SU-DHL-6 (cell line): ENCODE results near the gene SIGLEC12.
"Not testable (repeated sequence)": the region's sequence is repeated elsewhere in the genome, so short reads cannot be mapped to it uniquely, and the experiment has no call there.

Source experiments
- H2AFZ ChIP-seq: fragments of 200-600 bp; sonication (generic); 2 replicates; pipeline ENCODE4 v1.6.1; 2014; ENCODE audit warnings: low read depth, mild to moderate bottlenecking, moderate library complexity, mixed read lengths, antibody characterized with exemption, low read length; ENCODE audit not compliant: severe bottlenecking
- H3F3A ChIP-seq: fragments of 200-600 bp; shearing (Covaris generic); 2 replicates; pipeline ENCODE4 v1.6.0; 2016; ENCODE audit warnings: antibody characterized with exemption, mild to moderate bottlenecking; ENCODE audit not compliant: insufficient read depth
- H3K27ac ChIP-seq: fragments of 200-600 bp; sonication (generic); 2 replicates; pipeline ENCODE4 v1.5.1; 2016; ENCODE audit warnings: low read depth, mild to moderate bottlenecking, low read length, moderate library complexity, mixed read lengths
- H3K27me3 ChIP-seq: fragments of 200-600 bp; sonication (generic), shearing (Covaris generic); 2 replicates; pipeline ENCODE4 v1.6.0; 2014; ENCODE audit warnings: mild to moderate bottlenecking, low read length
- H3K36me3 ChIP-seq: fragments of 200-600 bp; sonication (generic); 2 replicates; pipeline ENCODE4 v1.6.1; 2014; ENCODE audit warnings: mild to moderate bottlenecking, low read length, mixed read lengths
- H3K4me2 ChIP-seq: fragments of 300-600, 200-600 bp; shearing (Covaris generic), sonication (generic); 2 replicates; pipeline ENCODE4 v1.6.0; 2014; ENCODE audit warnings: low read length, low read depth, mild to moderate bottlenecking; ENCODE audit not compliant: poor library complexity, severe bottlenecking
- H3K4me3 ChIP-seq: fragments of 200-600 bp; sonication (generic); 2 replicates; pipeline ENCODE4 v1.5.1; 2014; ENCODE audit warnings: antibody characterized with exemption, low read length, mild to moderate bottlenecking, mixed read lengths; ENCODE audit not compliant: insufficient read depth, poor library complexity, severe bottlenecking
- H3K79me2 ChIP-seq: fragments of 200-600 bp; sonication (generic); 2 replicates; pipeline ENCODE4 v1.6.1; 2014; ENCODE audit warnings: mild to moderate bottlenecking, low read length, moderate library complexity; ENCODE audit not compliant: insufficient read depth
- H3K9ac ChIP-seq: fragments of 200-600 bp; sonication (generic); 2 replicates; pipeline ENCODE4 v1.7.0; 2014; ENCODE audit warnings: mild to moderate bottlenecking, low read length
- H3K9me2 ChIP-seq: fragments of 200-600 bp; sonication (generic); replicated peaks from 2 replicates; pipeline ENCODE4 v1.6.1; 2014; ENCODE audit warnings: low read length; ENCODE audit not compliant: insufficient read depth
- H3K9me3 ChIP-seq: fragments of 200-600 bp; sonication (generic); 2 replicates; pipeline ENCODE4 v1.6.1; 2014; ENCODE audit warnings: low read length, mixed read lengths; ENCODE audit not compliant: insufficient read depth
- H4K20me1 ChIP-seq: fragments of 200-600 bp; sonication (generic); 2 replicates; pipeline ENCODE4 v1.6.1; 2014; ENCODE audit warnings: low read depth, mild to moderate bottlenecking, antibody characterized with exemption, low read length, moderate library complexity, mixed read lengths
- EZH2phosphoT487 ChIP-seq: fragments of 200-600 bp; sonication (generic), shearing (Covaris generic); conservative IDR thresholded peaks from 2 replicates; pipeline ENCODE4 v1.6.1; 2018; ENCODE audit warnings: mild to moderate bottlenecking, antibody characterized with exemption, low read length, moderate library complexity, mixed read lengths
- TF ChIP-seq, protein P1 (sequence below): fragments of 200-600 bp; sonication (generic); IDR thresholded peaks from one replicate; pipeline ENCODE4 v1.5.1; 2017; ENCODE audit warnings: antibody characterized with exemption, mild to moderate bottlenecking, low read length, moderate library complexity; ENCODE audit not compliant: insufficient read depth, poor library complexity, severe bottlenecking

The SIGLEC12 gene

DNA sequence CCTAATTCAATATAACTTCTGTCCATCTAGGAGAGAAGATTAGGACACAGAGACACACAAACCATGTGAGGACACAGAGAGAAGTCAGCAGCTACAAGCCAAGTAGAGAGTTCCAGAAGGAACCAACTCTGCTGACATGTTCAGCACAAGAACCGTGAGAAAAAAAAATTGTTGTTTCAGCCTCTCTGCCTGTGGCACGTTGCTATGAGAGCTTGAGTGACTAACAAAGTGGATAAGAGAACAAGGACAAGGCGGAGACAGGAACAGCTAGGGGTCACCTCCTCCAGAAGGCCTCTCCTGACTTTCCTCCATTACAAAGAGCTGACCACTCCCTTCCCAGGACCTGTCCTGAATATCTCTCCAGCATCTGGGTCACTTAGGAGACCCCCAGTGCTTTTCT is 5.6 kb upstream of the SIGLEC12 start:
- H2AFZ ChIP-seq: no peak overlapping the region
- H4K20me1 ChIP-seq: no peaks in the 10 kb centered on the region
- H3K4me3 ChIP-seq: no peak overlapping the region
- no peaks in the 10 kb centered on the region for H3F3A ChIP-seq
- H3K9me3 ChIP-seq: no peaks in the 10 kb centered on the region
- TF ChIP-seq EZH2phosphoT487: no peak
- no peaks in the 10 kb centered on the region for H3K36me3 ChIP-seq
- H3K27ac ChIP-seq: no peak overlapping the region
- no peaks in the 10 kb centered on the region for H3K9me2 ChIP-seq
- no peak overlapping the region for H3K4me2 ChIP-seq
- H3K79me2 ChIP-seq: no peaks in the 10 kb centered on the region
- H3K27me3 ChIP-seq: no peaks in the 10 kb centered on the region
- no peak overlapping the region for H3K9ac ChIP-seq

DNA sequence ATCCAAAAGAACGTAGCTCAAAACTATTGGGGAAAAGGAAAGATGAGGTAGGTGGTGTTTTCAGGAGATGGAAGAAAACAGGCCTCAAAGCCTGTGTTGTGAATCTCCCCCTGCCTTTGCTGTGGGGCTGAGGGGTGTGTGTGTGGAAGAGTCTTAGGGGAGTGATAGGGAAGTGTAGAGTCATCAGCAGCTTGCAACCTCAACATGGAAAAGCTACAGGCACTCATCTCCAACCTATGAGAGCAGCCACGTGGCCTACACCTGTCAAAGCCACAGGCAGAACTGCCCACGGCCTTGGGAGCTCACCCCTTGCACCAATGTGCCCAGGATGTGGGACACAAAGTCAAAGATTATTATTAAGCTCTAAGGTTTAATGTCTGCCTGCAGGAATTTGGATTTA is 4.3 kb upstream of the SIGLEC12 start:
- H3K9me3 ChIP-seq: no peaks in the 10 kb centered on the region
- H3K79me2 ChIP-seq: no peaks in the 10 kb centered on the region
- no peaks in the 10 kb centered on the region for H3K9me2 ChIP-seq
- no peak overlapping the region for H3K4me3 ChIP-seq
- no peak for TF ChIP-seq EZH2phosphoT487
- TF ChIP-seq, protein P1, sequence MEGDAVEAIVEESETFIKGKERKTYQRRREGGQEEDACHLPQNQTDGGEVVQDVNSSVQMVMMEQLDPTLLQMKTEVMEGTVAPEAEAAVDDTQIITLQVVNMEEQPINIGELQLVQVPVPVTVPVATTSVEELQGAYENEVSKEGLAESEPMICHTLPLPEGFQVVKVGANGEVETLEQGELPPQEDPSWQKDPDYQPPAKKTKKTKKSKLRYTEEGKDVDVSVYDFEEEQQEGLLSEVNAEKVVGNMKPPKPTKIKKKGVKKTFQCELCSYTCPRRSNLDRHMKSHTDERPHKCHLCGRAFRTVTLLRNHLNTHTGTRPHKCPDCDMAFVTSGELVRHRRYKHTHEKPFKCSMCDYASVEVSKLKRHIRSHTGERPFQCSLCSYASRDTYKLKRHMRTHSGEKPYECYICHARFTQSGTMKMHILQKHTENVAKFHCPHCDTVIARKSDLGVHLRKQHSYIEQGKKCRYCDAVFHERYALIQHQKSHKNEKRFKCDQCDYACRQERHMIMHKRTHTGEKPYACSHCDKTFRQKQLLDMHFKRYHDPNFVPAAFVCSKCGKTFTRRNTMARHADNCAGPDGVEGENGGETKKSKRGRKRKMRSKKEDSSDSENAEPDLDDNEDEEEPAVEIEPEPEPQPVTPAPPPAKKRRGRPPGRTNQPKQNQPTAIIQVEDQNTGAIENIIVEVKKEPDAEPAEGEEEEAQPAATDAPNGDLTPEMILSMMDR: no peak
- H3K36me3 ChIP-seq: no peaks in the 10 kb centered on the region
- no peaks in the 10 kb centered on the region for H4K20me1 ChIP-seq
- no peak overlapping the region for H3K27ac ChIP-seq
- no peaks in the 10 kb centered on the region for H3F3A ChIP-seq
- H3K4me2 ChIP-seq: no peak overlapping the region
- no peaks in the 10 kb centered on the region for H3K27me3 ChIP-seq
- H3K9ac ChIP-seq: no peak overlapping the region
- H2AFZ ChIP-seq: no peak overlapping the region

DNA sequence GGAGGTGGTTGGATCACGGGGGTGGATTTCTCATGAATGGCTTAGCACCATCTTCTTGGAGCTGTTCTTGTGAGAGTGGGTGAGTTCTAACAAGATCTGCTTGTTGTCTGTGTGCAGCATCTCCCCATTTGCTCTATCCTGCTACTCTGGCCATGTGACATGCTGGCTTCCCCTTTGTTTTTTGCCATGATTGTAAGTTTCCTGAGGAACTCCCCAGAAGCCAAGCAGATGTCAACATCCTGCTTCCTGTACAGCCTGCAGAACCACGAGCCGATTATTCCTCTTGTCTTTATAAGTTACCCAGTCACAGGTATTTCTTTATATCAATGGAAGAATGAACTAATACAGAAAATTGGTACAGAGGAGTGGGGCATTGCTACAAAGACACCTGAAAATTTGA is 2.3 kb upstream of the SIGLEC12 start:
- Histone ChIP-seq H3K36me3 (no peaks in the 10 kb centered on the region), H3K27me3 (no peaks in the 10 kb centered on the region), H3K9ac (no peak overlapping the region), H3F3A (no peaks in the 10 kb centered on the region), H2AFZ (no peak overlapping the region), H3K4me2 (no peak overlapping the region), H3K27ac (no peak overlapping the region), H4K20me1 (no peaks in the 10 kb centered on the region), H3K9me3 (no peaks in the 10 kb centered on the region), H3K9me2 (no peaks in the 10 kb centered on the region), H3K4me3 (no peak overlapping the region), H3K79me2 (no peaks in the 10 kb centered on the region)
- TF ChIP-seq, protein P1: no peak
- no peak for TF ChIP-seq EZH2phosphoT487

DNA sequence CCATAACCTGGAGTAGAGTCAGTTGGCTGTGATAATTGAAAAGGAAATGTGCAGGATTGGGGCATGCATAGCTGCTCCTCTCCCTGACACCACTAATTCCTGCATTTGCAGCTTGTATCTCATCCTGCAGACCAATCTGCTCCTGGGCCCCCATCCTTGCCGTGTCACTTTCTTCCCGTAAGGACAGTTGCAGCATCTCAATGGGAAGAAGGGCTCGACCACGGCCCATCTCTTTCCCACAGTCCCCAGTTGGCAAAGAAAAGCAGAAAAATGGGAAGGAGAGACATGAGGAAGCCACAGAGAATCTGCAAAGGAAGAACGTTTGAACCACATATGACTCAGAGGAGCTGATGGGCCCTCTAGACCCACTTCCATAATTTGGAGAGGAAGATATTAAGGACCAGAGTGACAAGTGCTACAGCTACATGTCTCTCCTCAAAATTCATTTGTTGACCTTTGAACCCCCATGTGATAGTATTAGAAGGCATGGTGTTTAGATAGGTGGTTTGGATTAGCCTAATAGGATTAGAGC is 1.8 kb upstream of the SIGLEC12 start:
- H3K36me3 ChIP-seq: no peaks in the 10 kb centered on the region
- H3K27me3 ChIP-seq: no peaks in the 10 kb centered on the region
- no peaks in the 10 kb centered on the region for H3F3A ChIP-seq
- H3K9me2 ChIP-seq: no peaks in the 10 kb centered on the region
- H3K4me3 ChIP-seq: no peak overlapping the region
- no peaks in the 10 kb centered on the region for H3K79me2 ChIP-seq
- no peak for TF ChIP-seq EZH2phosphoT487
- TF ChIP-seq, protein P1: no peak
- H3K9ac ChIP-seq: no peak overlapping the region
- no peak overlapping the region for H3K27ac ChIP-seq
- H3K4me2 ChIP-seq: no peak overlapping the region
- no peak overlapping the region for H2AFZ ChIP-seq
- H3K9me3 ChIP-seq: no peaks in the 10 kb centered on the region
- no peaks in the 10 kb centered on the region for H4K20me1 ChIP-seq

DNA sequence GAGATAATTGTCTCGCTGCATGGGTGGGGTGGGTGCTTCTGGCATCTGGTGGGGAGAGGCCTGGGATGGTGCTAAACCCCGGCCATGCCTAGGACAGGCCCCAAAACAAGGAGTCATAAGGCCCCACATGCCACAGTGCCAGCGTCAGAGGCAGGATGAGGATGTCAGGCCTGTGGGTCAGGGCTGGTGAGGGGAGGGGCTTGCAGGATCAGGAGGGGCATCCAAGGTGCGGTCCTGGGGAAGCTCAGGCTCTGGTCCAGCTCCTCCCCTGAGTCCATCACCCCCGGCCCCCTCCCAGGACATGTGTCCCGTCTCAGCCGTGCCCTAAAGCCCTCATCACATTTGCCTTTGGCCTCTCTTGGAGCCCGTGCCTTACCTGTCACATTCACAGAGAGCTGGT is 669 bp downstream of the SIGLEC12 start:
- not testable (repeated sequence) for H3K4me3 ChIP-seq, H4K20me1 ChIP-seq, H3K9me2 ChIP-seq, H3K27ac ChIP-seq, H3K79me2 ChIP-seq, H3K9me3 ChIP-seq, H3K36me3 ChIP-seq, H3F3A ChIP-seq, H3K27me3 ChIP-seq, H2AFZ ChIP-seq, H3K4me2 ChIP-seq, H3K9ac ChIP-seq
